Heart left ventricle (tissue), 13 donors: Measurements from ENCODE around the gene PCK2.

Experiments
- CTCF ChIP-seq, 12 donors: fragments of 200-600 bp; sonication (generic) in 4 of 12; IDR thresholded peaks; one replicate each; pipeline versions ENCODE4 v1.5.0 to v1.8.0; 2018 to 2022; ENCODE audit warnings: antibody characterized with exemption in 12 of 12, mild to moderate bottlenecking in 5 of 12
- POLR2A ChIP-seq, 2 donors: fragments of 450-650 bp; IDR thresholded peaks; one replicate each; pipeline ENCODE4 v1.6.1; 2017; ENCODE audit warnings: antibody characterized with exemption in 2 of 2, mild to moderate bottlenecking in 2 of 2, moderate library complexity in 2 of 2
- donor health status: ischemic (EF 13 %, LVEDD 7.1; RV severe dilation, severe dysfunction).
- donor health status: DM: no; HTN: yes; CAD: no.
- donor health status: DM: no; HTN: no; CAD: no.
- donor health status: ischemic (EF 25% LVEDD 6.9; RV normal size, moderate dysfunction).
- donor health status: ischemic (EF 25% LVEDD 5.7; RV mildly dilated, moderate dysfunction).
- donor health status: ischemic (EF 35%, LVEDD 5.7; RV mildly dilated, moderate dysfunction).
- donor health status: nonischemic (EF 11% LVEDD 7.7; RV severe dilation, severe dysfunction).
- donor health status: DM: yes; HTN: yes; CAD: no.
- donor health status: PGD.
- donor health status: ischemic (EF 29% LVEDD 5.4; RV normal size, mild dysfunction).
- donor health status: nonischemic (EF 23%, LVEDD 6.1; RV moderate dilation, normal function).

- TF ChIP-seq CTCF (IDR thresholded peaks at IDR 0.05) (no peak), POLR2A (IDR thresholded peaks at IDR 0.05) (no peak)
These were observed 6.0 kb upstream of the PCK2 start for GRCh38 chr14:24088095-24088494.
